GM23338 (cell line): ENCODE data around the gene ZYX.

Experiments used
- CREB1 ChIP-seq: fragments of 250-450 bp; sonication (Bioruptor Pico); IDR thresholded peaks from 2 replicates; pipeline ENCODE4 v1.5.0; 2020; ENCODE audit warnings: low read depth, mild to moderate bottlenecking, moderate library complexity
- EZH2 ChIP-seq: fragments of 200-600 bp; sonication (generic); IDR thresholded peaks from one replicate; pipeline ENCODE4 v1.8.0; 2017; ENCODE audit warnings: antibody characterized with exemption, mild to moderate bottlenecking, low read depth; ENCODE audit not compliant: unreplicated experiment
- EZH2phosphoT487 ChIP-seq: fragments of 200-600 bp; sonication (generic); IDR thresholded peaks from one replicate; pipeline ENCODE4 v1.8.1; 2018; ENCODE audit warnings: antibody characterized with exemption; ENCODE audit not compliant: unreplicated experiment
- JUNB ChIP-seq: IDR thresholded peaks from one replicate; pipeline ENCODE4 v1.6.1; 2016; ENCODE audit warnings: antibody characterized with exemption; ENCODE audit not compliant: unreplicated experiment
- POLR2AphosphoS5 ChIP-seq: IDR thresholded peaks from 2 replicates; pipeline ENCODE4 v1.6.1; 2016; ENCODE audit warnings: antibody characterized with exemption, low read depth
- STAT1 ChIP-seq: IDR thresholded peaks from one replicate; pipeline ENCODE4 v1.6.1; 2016; ENCODE audit warnings: antibody characterized with exemption; ENCODE audit not compliant: unreplicated experiment
- ZNF114 ChIP-seq: fragments of 250-450 bp; sonication (Bioruptor Pico); IDR thresholded peaks from 2 replicates; pipeline ENCODE4 v1.5.0; 2020; ENCODE audit warnings: mild to moderate bottlenecking, moderate library complexity
- ZNF331 ChIP-seq: fragments of 250-450 bp; sonication (Bioruptor Pico); IDR thresholded peaks from 2 replicates; pipeline ENCODE4 v1.5.0; 2020; ENCODE audit warnings: low read depth, mild to moderate bottlenecking, moderate library complexity
- TF ChIP-seq, protein P1 (sequence below): IDR thresholded peaks from 2 replicates; pipeline ENCODE4 v1.6.1; 2016; ENCODE audit warnings: antibody characterized with exemption
- TF ChIP-seq, protein P2 (sequence below), 2 experiments: fragments of 200-600 bp in 1 of 2; sonication (generic) in 1 of 2; conservative IDR thresholded peaks; 2 replicates each; pipeline versions ENCODE4 v1.5.1 to v1.6.1; 2016 to 2017; ENCODE audit warnings: antibody characterized with exemption in 2 of 2, low read depth in 2 of 2, mild to moderate bottlenecking in 2 of 2, moderate library complexity in 1 of 2
- TF ChIP-seq, protein P3 (sequence below): IDR thresholded peaks from one replicate; pipeline ENCODE4 v1.6.1; 2018; ENCODE audit warnings: antibody characterized with exemption; ENCODE audit not compliant: unreplicated experiment

DNA sequence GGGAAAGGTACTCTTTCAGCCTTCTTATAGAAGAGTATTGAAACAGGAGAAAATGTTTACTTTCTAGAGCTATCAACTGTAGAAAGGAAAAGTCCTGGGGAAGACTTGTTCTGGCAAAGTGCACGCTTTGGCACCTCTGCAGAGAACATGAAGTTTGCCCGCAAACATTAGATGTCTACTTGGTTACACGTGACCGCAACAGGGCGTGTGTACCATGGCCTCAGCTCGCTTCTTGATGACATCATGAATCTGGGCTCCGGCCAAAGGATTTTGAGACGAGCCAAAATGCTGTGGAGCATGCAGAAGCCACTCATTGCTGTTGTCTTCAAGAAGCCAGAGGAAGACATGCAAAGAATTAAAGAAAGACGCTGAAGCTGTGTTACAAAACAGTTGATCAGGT lies 53.5 kb downstream of the ZYX start:
- TF ChIP-seq, protein P1, sequence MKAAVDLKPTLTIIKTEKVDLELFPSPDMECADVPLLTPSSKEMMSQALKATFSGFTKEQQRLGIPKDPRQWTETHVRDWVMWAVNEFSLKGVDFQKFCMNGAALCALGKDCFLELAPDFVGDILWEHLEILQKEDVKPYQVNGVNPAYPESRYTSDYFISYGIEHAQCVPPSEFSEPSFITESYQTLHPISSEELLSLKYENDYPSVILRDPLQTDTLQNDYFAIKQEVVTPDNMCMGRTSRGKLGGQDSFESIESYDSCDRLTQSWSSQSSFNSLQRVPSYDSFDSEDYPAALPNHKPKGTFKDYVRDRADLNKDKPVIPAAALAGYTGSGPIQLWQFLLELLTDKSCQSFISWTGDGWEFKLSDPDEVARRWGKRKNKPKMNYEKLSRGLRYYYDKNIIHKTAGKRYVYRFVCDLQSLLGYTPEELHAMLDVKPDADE = no peak
- TF ChIP-seq, protein P2, sequence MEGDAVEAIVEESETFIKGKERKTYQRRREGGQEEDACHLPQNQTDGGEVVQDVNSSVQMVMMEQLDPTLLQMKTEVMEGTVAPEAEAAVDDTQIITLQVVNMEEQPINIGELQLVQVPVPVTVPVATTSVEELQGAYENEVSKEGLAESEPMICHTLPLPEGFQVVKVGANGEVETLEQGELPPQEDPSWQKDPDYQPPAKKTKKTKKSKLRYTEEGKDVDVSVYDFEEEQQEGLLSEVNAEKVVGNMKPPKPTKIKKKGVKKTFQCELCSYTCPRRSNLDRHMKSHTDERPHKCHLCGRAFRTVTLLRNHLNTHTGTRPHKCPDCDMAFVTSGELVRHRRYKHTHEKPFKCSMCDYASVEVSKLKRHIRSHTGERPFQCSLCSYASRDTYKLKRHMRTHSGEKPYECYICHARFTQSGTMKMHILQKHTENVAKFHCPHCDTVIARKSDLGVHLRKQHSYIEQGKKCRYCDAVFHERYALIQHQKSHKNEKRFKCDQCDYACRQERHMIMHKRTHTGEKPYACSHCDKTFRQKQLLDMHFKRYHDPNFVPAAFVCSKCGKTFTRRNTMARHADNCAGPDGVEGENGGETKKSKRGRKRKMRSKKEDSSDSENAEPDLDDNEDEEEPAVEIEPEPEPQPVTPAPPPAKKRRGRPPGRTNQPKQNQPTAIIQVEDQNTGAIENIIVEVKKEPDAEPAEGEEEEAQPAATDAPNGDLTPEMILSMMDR (conservative IDR thresholded peaks at IDR 0.05; ENCODE audit: low read depth in 2 of 2) = no peak
- TF ChIP-seq EZH2phosphoT487 = no peak
- no peak for TF ChIP-seq ZNF114
- no peak for TF ChIP-seq POLR2AphosphoS5
- no peak for TF ChIP-seq CREB1 (CRISPR knock-in tag)
- TF ChIP-seq, protein P3, sequence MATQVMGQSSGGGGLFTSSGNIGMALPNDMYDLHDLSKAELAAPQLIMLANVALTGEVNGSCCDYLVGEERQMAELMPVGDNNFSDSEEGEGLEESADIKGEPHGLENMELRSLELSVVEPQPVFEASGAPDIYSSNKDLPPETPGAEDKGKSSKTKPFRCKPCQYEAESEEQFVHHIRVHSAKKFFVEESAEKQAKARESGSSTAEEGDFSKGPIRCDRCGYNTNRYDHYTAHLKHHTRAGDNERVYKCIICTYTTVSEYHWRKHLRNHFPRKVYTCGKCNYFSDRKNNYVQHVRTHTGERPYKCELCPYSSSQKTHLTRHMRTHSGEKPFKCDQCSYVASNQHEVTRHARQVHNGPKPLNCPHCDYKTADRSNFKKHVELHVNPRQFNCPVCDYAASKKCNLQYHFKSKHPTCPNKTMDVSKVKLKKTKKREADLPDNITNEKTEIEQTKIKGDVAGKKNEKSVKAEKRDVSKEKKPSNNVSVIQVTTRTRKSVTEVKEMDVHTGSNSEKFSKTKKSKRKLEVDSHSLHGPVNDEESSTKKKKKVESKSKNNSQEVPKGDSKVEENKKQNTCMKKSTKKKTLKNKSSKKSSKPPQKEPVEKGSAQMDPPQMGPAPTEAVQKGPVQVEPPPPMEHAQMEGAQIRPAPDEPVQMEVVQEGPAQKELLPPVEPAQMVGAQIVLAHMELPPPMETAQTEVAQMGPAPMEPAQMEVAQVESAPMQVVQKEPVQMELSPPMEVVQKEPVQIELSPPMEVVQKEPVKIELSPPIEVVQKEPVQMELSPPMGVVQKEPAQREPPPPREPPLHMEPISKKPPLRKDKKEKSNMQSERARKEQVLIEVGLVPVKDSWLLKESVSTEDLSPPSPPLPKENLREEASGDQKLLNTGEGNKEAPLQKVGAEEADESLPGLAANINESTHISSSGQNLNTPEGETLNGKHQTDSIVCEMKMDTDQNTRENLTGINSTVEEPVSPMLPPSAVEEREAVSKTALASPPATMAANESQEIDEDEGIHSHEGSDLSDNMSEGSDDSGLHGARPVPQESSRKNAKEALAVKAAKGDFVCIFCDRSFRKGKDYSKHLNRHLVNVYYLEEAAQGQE = no peak
- TF ChIP-seq EZH2 = no peak
- no peak for TF ChIP-seq ZNF331 (CRISPR knock-in tag)
- no peak for TF ChIP-seq JUNB
- no peak for TF ChIP-seq STAT1
